H1 (cell line): Measurements from ENCODE around the gene MAML3. TPM values are rescaled to one million over a fixed set of nuclear protein-coding genes. Genes with fewer than 3 reads are reported as not detected.

Experiments used
- SIN3A ChIP-seq, 2 experiments: IDR thresholded peaks in 1 of 2; conservative IDR thresholded peaks in 1 of 2; 2 replicates each; pipeline ENCODE4 v1.6.1; 2011 to 2012; ENCODE audit warnings: low read length in 2 of 2, improper control_type of control experiment in 1 of 2, low read depth in 1 of 2, mild to moderate bottlenecking in 1 of 2
- polyA plus RNA-seq, 7 experiments: library from polyadenylated mRNA; depleted of rRNA in 3 of 7; stranded (reverse) in 5 of 7; unstranded in 2 of 7; fragments of >200 nt in 5 of 7; fragments of 200-250 nt in 2 of 7; gene quantifications; 1 replicate in 5 of 7; 2 replicates in 1 of 7; 4 replicates in 1 of 7; pipeline versions ENCODE4 v1.2.1 to v1.2.3, GENCODE V29; 2011 to 2013; ENCODE audit warnings: missing spikeins in 2 of 7, mixed read lengths in 2 of 7
- total RNA-seq: library from RNA; stranded (reverse); fragmentation: NEBNext Ultra II Directional; extraction: Animal tissue kit (Norgen Biotek cat#: 25700); gene quantifications from 2 replicates; pipeline ENCODE4 v1.2.1, GENCODE V29; 2021

MAML3 gene
- total and polyA plus RNA-seq, 2 of the 8 experiments (the other 6 are each of a cell fraction or from before 2014, with no cell fraction given): 2.1 to 5.7 TPM

DNA sequence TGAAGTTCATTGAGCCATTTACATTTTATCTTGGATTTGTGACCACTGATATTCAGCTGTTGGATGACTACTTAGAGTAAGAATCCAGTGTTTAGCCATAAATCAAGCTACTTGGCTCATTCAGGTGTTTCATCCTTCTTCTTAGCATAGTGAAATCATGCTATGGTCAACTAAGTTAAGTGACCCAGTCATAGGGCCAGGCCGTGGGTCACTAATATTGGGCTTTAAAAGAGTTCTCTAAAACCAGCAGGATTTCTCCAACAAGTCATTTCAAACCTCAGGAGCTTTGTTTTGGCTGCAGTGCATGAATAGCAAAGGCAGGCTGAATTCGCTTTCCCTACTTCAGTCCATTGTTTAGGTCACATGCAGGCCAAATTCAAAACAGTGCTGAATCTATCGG is 181.0 kb downstream of the MAML3 start (continued):
- TF ChIP-seq SIN3A (conservative IDR thresholded peaks at IDR 0.05 in 1 of 2, IDR thresholded peaks at IDR 0.05 in 1 of 2; ENCODE audit: low read depth in 1 of 2, low read length in 2 of 2): no peak
